Stimulated activated CD4-positive, alpha-beta T cell treated with anti-CD3 and anti-CD28 coated beads, Interleukin-1b, Interleukin-23, amount 100 ng/mL, for 48 hours (primary cell): ENCODE data around the gene IL20.

Experiments used
- DNase-seq: peaks from one replicate; pipeline ENCODE4 v3.0.0-alpha.2; 2020

The IL20 gene

DNA sequence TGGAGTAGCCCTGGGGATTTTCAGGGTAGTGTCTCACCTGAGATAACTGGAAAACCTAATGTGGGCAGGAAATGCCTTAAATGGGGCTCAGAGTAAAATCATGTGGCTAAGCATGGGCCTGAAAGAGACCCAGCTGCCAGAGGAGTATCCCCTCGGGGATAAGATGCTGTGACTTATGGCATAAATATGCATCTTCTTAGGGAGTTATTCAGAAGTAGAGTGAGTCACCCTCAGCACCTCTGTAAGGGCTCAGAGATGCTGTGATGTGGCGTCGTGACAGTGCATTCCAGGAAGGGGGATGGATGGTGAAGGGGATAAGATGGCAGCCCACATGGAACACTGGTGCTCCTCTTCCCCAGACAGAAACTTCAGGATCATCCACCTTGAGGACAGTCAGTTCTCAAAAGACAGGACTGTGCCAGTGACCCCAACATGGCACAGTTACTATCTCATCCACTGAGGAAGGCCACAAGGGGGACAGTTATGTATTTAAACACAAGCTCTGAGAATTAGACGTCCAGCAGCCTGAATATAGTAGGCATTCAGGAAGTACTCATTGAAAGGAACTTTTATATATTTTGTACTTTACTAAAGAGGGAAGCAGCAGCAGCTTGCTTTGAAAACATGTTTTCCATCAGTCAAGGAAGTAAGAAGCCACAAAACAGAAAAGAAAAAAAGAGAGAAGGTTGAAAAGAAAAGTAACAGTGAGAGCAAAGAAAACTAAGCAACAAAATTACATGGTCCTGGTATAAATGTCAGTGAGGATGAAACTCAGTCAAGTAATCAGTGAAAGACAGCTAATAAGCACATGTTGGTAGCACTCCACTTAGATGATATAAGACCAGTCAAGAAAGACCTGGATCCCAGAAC is 40.1 kb downstream of the IL20 start:
- peak; percentile 67 for DNase-seq

DNA sequence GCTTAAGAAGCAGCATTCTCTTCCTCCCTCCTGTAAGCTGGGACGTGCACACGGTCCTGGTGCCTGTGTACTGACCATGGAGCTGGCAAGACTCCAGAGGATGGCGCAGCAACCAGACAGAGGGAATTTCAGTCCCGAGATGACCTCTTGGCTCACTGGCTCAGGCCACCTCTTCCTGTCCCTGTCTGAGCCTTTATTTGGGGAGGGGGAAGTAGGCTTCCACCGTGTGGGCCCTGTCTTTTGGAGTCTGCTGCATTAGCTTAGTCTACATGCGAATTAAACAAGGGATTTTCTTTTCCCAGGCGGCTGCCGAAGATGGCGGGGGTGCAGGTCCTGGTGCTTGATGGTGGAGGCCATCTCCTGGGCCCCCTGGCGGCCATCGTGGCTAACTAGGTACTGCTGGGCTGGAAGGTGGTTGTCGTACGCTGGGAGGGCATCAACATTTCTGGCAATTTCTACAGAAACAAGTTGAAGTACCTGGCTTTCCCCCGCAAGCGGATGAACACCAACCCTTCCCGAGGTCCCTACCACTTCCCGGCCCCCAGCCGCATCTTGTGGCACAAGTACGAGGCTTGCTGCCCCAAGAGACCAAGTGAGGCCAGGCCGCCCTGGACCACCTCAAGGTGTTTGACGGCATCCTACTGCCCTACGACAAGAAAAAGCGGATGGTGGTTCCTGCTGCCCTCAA is 42.0 kb downstream of the IL20 start:
- DNase-seq, result no peak

DNA sequence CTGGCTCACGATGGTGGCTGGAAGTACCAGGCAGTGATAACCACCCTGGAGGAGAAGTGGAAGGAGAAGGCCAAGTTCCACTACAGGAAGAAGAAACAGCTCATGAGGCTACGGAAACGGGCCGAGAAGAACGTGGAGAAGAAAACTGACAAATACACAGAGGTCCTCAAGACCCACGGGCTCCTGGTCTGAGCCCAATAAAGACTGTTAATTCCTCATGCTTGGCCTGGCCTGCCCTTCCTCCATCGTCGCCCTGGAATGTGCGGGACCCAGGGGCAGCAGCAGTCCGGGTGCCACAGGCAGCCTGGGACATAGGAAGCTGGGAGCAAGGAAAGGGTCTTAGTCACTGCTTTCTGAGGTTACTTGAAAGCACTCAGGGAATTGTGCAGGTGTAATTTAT is 42.6 kb downstream of the IL20 start:
- DNase-seq, result no peak

DNA sequence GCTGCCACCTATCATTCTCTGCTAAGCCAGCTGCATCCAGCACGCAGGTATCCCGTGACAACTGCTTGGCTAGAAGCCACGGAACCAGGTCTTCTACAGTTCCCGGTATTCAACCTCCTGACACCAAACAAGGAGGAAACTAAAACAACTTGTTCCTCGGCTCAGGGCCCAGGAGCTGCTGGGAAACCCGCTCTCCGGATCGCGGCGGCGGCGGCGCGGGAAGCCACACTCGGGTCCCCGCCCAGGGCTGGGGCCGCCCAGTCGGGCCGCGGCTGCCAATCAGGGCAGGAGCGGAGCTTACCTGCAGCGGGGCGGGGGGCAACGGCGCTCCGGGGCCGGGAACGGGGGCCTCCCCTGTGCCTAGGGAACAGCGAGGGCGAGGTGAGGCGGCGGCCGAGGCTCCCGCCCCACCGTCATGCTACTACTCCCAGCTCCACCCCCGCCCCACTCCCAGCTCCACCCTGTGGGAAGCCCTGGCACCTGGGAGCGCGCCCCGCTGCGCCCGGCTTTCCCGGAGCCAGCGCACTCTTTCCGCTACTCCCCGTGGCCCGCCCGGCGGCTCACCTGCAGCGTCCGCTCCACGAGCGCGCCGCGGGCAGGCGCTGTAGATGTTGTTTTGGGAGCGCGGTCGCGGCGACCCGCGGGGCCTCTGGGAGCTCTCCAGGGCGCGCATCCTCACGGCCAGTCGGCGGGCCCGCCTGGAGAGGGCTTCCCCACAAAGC is 43.9 kb downstream of the IL20 start:
- no peak for DNase-seq

DNA sequence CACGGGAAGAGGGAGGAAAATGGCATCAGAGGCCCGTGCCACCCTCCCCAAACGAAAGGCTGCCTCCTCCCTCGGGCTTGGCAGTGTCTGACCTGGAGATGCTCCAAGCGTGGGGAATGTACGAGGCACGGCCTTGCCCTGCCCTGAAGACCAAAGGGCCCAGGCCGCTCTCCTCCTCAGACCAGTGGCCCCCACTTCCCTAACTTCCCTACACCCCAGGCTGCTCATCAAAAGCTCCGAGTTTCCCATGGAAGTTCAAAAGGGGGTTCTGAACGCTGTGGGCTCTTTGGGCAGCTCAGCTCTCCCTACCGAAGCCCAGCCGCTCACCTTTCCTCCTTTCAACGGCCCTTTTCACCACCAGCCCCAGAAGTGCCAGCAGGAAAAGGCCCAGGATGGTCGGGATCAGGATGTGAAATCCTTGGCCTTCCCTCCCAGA is 44.5 kb downstream of the IL20 start:
- no peak for DNase-seq

DNA sequence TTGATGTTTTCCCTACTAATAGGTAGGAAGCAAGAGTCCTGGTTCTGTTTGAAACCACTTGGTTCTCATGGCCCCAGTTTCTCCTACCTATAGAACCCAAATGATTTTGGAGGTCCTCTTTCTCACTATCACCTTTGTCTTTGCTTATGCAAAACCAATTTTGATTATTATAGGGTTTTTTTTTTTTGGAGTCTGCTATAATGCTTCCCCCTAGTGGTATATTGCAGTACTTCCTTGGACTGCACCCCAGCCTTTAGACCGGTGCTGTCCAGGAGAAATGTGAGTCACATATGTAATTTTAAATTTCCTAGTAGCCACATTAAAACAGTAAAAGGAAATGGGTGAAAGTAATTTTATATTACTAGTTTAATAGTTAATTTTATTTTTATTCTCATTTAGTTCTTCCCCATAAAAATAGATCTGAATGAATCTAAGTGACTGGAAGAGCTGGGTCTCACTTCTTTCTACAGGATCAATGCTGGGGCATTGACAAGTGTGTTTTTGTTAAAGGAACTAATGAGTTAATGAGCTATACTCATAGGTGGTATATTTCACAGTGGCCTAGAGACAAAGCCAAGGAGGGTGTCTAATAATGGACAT is 45.7 kb downstream of the IL20 start:
- no peak for DNase-seq

DNA sequence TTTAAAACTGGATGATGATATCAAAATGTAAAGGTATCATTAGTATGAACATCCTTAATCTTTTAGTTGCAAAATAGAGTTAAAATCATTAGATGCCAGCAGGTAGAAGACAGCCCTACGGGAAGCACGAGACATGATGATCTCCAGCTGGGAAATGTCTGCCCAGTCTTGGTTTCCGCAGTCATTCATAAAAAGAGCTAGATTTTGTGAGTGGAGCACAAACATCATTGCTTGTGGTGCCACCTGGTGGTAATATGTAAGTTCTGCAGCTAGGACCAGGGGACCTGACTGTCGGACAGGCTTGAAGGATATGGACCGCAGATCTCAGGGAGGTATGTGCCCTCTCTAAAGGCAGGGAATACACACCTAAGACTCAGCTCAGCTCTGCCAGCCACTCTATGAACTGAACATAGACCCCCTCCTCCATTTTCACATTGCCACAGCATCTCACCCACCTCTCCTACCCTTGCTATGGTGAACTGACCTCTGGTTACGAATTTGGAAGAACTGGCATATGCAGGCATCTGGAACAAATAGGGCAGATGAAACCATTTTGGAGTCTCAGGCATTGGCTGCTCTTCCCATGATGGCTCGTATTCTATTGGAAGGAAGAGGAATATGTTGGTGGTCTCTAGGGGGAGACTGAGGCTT is 47.1 kb downstream of the IL20 start:
- DNase-seq, result peak; percentile 62

DNA sequence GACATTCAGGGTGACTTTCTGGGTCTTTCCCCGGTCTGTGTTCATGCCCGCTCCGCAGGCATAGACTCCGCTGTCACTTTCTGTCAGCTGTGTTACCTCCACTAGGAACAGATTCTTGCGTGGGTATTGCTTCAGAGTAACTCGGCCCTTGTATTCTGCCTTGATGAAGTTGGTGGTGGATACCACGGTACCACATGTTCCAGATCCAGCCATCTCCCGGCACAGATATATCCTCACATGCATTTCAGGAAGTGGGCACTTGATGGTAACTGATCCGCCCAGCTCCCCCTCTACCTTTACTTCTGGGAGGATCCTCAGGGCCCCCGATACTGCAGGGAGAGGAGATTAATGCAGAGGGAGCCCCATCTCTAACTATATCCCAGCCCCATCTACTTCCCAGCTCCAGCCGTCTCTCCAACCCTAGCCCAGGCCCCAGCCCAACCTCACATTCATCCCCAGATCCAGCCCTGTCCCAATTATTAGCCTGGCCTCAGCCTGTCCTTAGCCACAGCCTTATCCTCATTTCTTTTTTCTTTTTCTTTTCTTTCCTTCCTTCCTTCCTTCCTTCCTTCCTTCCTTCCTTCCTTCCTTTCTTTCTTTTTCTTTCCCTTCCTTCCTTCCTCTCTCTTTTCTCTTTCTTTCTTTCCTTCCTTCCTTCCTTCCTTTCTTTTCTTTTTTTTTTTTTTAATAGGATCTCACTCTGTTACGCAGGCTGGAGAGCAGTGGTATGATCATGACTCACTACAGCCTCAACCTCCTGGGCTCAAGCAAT is 48.5 kb downstream of the IL20 start:
- no peak for DNase-seq

DNA sequence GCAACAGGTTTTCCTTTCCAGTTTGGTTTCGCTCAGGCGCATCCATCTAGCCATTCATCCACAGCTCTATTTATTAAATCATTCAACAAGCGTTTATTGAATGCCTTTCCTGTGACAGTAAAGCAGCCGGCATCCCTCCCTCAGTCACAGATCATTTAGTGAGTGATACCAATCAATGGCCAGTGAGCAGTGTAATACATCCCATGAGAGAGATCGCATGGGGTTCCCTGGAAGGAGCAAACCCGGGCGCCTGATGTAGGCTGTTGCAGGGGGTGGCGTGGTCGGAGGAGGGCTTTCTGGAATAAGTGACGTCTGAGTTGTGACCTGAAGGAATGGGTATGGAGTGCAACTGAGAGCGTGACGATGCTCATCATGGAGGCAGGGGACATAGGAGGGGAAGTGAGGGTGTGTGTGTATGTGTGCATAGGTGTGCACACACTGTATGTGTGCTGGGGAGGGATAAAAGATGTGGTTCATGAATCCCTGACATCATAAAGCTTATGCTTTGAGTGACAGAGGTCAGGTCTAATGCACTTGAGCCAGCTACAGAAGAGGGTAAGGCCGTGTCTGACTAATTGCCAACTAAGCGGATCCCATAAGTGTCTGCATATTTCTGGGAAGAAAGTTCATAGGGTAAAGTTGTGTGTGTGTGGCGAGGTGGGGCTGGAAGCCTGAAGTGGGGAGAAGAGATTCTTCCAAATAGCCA is 49.8 kb downstream of the IL20 start:
- no peak for DNase-seq

DNA sequence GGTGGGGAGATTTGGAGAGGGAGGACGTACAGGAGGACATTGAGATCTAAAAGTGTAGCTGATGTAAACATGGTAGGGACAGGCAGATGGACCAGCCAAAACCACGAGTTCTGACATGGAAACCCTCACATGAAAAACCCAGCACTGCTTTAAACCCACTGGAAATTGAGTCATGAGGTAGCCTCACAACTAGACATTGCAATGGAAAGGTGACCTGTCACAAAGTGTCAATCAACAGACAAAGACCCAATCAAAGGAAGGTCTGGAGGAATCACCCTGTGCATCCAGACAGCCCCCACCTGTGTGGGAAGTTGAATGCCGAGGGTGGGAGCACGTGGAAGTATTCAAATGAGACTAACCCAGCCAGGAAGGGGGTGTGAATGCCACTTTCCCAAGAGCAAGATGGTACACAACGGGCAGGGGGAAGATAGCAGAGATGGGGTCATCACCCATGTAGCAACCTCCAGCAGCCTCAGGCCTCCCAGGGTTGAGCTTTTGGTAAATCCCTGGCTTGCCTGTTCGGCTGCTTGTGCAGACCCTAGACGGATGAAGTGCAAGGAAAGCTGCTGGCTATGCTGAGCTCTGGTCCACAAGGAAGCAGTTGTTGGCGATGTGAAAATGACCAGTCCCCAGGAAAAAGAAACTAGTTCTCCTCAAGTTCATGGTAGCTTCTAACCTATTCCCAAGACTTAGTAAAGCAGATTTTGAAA is 50.7 kb downstream of the IL20 start:
- no peak for DNase-seq

DNA sequence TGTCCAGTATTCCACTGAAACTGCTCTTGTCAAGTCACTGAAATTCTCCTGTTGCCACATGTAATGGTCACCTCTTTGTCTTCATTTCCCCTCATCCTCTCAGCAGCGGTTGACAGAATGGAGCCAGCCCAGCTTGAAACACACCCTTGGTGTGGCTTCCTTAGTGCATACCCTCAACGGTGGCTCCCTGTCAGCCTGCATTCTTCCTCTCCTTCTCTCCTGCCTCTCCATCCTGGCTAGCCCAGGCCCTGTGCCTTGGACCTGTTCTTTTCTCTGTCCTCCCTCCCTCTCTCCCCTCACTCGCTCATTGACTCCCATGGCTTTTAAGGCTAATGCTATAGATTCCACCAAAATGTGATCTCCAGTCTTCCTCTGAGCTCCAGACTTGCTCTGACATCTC is 52.7 kb downstream of the IL20 start:
- no peak for DNase-seq
